Prostate gland (tissue), 2 donors: Measurements from ENCODE around the gene WDR86. TPM values are rescaled to one million over a fixed set of nuclear protein-coding genes. Genes with fewer than 3 reads are reported as not detected.

Source experiments
- microRNA-seq: library from miRNA; unstranded; fragments of <30 nt; microRNA quantifications from one replicate; pipeline ENCODE4, GENCODE V29; 2016
- small RNA-seq, 2 donors: library from RNA; depleted of rRNA; stranded (forward); fragments of <200 nt; gene quantifications; one replicate each; pipeline ENCODE3, GENCODE V24; 2016
- total RNA-seq, 2 donors: library from RNA; depleted of rRNA; stranded (reverse); fragments of >200 nt; gene quantifications; one replicate each; pipeline ENCODE4 v1.1.0, GENCODE V29; 2016

WDR86 gene
- total RNA-seq, 2 donors from 2014 or later, result 3.6 to 12.8 TPM

Small RNAs within 50 kb of the gene (microRNA-seq; reads per million reads assigned to microRNA genes)
- gene MIR3907, result not detected

Small RNAs within 50 kb of the gene (small RNA-seq; reads per million reads assigned to genes)
- gene MIR3907, result 0 to 0.19 reads per million in 2 donors

Other genes starting within 250 kb of the WDR86 start
- gene GBX1, start 242.3 kb downstream of the WDR86 start, total RNA-seq, result not detected
- gene ASB10, start 222.8 kb downstream of the WDR86 start, total RNA-seq, result not detected
- 1 to 10 TPM in 1 of 2 donors, not detected in 1; 3.0 TPM for gene H2BK1, start 199.6 kb downstream of the WDR86 start, total RNA-seq
- 10 to 100 TPM; 23.3 to 33.3 TPM for gene ABCF2, start 182.8 kb downstream of the WDR86 start, total RNA-seq
- gene CHPF2, start 177.6 kb downstream of the WDR86 start, total RNA-seq, result 10 to 100 TPM; 40.2 to 72.9 TPM
- gene SMARCD3, start 161.3 kb downstream of the WDR86 start, total RNA-seq, result 100 to 1,000 TPM in 1 of 2 donors, 10 to 100 TPM in 1; 35.6 to 108 TPM
- gene NUB1, start 68.2 kb downstream of the WDR86 start, total RNA-seq, result 10 to 100 TPM; 46.4 to 53.7 TPM
- not detected for gene CRYGN, start 30.1 kb upstream of the WDR86 start, total RNA-seq
- 10 to 100 TPM; 59.3 to 63.1 TPM for gene RHEB, start 109.9 kb upstream of the WDR86 start, total RNA-seq